Activated T-helper 1 cell treated with anti-CD3 and anti-CD28 coated beads, Interleukin-12 subunit alpha, Interleukin-12 subunit beta, Interleukin-2, Interleukin-4 antibody, amounts not matched to agents 30 ng/mL and 10 ng/mL and 1 ng/mL, durations not matched to agents 14 hours and 24 hours and 36 hours (primary cell): Measurements from ENCODE around the gene PSMB11. TPM values are rescaled to one million over a fixed set of nuclear protein-coding genes. Genes with fewer than 3 reads are reported as not detected.
A peak's percentile ranks its signal among the peaks of the same experiment; 100 is the strongest.

Experiments used
- DNase-seq: peaks from one replicate; pipeline ENCODE4 v3.0.0; 2021; ENCODE audit warnings: low spot score
- H3K27ac Mint-ChIP-seq: one replicate; pipeline ENCODE4 v1.8.0; 2021; ENCODE audit warnings: mild to moderate bottlenecking, mixed read lengths
- H3K27me3 Mint-ChIP-seq: one replicate; pipeline ENCODE4 v1.8.0; 2022; ENCODE audit warnings: mild to moderate bottlenecking, moderate library complexity, mixed read lengths; ENCODE audit not compliant: insufficient read depth
- H3K36me3 Mint-ChIP-seq: one replicate; pipeline ENCODE4 v1.8.0; 2021; ENCODE audit warnings: low read depth, mixed read lengths
- H3K4me1 Mint-ChIP-seq: one replicate; pipeline ENCODE4 v1.8.0; 2021; ENCODE audit warnings: low read depth, mixed read lengths
- H3K4me3 Mint-ChIP-seq: one replicate; pipeline ENCODE4 v1.8.0; 2021; ENCODE audit warnings: mild to moderate bottlenecking, moderate library complexity, mixed read lengths
- H3K9me3 Mint-ChIP-seq: one replicate; pipeline ENCODE4 v1.8.0; 2021; ENCODE audit warnings: mixed read lengths
- intact Hi-C: fragments of 100-400 bp; cut with micrococcal nuclease; formaldehyde crosslinking; loops from one replicate; pipeline ENCODE4 v1.15.1; 2024
- total RNA-seq: library from RNA; stranded (reverse); gene quantifications from 2 replicates; pipeline ENCODE4 v1.2.3, GENCODE V29; 2022

Gene PSMB11
- total RNA-seq, 1 donor from 2014 or later: not detected

- no peak overlapping the region for H3K27ac Mint-ChIP-seq
- intact Hi-C loops: no loop called here
- H3K36me3 Mint-ChIP-seq: peaks cover 32% of the 10 kb centered on the region
- no peak overlapping the region for H3K4me3 Mint-ChIP-seq
- no peak for DNase-seq
- no peaks in the 10 kb centered on the region for H3K27me3 Mint-ChIP-seq
- H3K4me1 Mint-ChIP-seq: peaks cover 42% of the 10 kb centered on the region
- no peaks in the 10 kb centered on the region for H3K9me3 Mint-ChIP-seq
Observed at GRCh38 chr14:23021889-23022442, 20.0 kb upstream of the PSMB11 start.

DNA sequence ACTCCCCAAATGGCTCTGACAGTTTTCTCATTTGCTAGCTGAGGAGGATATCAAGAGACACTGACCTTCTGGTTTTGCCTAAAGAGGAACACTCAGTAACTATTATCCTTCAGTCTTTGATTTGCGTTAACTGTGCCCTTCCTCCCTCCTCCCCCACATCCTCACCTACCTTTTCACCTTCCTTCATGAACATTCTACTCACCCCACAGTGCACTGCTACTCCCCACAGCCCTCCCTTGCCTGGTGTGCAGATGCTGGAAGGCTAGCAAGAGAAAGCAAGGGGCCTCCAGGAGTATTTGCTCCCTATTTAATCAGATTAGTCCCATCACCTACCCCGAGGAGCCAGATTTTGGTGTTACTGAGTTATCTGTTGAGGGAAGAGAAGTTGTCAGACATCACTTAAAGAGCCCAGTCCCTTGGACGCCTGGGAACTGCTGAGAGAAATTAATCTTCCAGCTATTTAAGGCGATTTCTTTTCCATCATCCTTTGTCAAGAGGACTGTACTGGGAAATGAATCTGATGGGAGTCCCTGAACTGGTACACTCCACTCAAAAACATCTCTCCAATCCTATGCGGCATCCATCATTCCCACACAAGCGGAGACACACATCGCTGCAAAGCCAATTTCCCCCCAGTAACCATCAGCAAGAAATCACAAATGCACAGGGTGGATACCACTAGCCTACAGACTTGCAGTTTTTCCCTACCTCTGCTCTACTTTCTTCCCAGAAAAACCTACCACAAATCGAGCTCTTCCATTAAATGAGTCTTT, 18.8 kb upstream of the PSMB11 start:
- Mint-ChIP-seq H3K27me3 (no peaks in the 10 kb centered on the region), H3K27ac (peak overlapping the region; percentile 40), H3K9me3 (no peaks in the 10 kb centered on the region), H3K36me3 (peaks cover 37% of the 10 kb centered on the region), H3K4me1 (peaks cover 50% of the 10 kb centered on the region), H3K4me3 (no peak overlapping the region)
- intact Hi-C loops: no loop called here
- DNase-seq: no peak

DNA sequence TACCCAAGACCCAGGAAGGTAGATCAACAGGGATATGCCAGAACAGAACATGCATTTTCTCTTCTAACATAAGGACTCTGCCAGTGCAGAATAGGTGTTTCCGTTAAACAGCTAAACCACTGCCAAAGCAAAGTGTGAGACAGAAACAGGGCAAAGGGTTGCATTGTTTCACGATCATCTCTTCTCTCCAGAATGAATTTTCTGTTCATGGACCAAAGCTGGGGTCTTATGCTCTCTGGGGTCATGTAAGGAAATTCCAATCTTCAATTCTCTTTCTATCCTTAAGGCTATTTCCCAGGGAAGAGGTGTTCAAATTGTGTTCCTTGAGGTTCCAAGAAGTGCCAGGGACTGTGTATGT, 18.2 kb upstream of the PSMB11 start:
- Mint-ChIP-seq H3K36me3 (peaks cover 40% of the 10 kb centered on the region), H3K4me3 (no peak overlapping the region), H3K27ac (no peak overlapping the region), H3K27me3 (no peaks in the 10 kb centered on the region), H3K4me1 (peaks cover 54% of the 10 kb centered on the region), H3K9me3 (no peaks in the 10 kb centered on the region)
- DNase-seq: no peak
- intact Hi-C loops: no loop called here

GRCh38 chr14:23024612-23025075, 17.4 kb upstream of the PSMB11 start:
- no peaks in the 10 kb centered on the region for H3K9me3 Mint-ChIP-seq
- DNase-seq: no peak
- H3K4me3 Mint-ChIP-seq: no peak overlapping the region
- peak overlapping the region; percentile 77 for H3K27ac Mint-ChIP-seq
- intact Hi-C loops: no loop called here
- no peaks in the 10 kb centered on the region for H3K27me3 Mint-ChIP-seq
- H3K36me3 Mint-ChIP-seq: peaks cover 47% of the 10 kb centered on the region
- peaks cover 62% of the 10 kb centered on the region for H3K4me1 Mint-ChIP-seq

GRCh38 chr14:23025151-23025814, 16.7 kb upstream of the PSMB11 start:
- Mint-ChIP-seq H3K27me3 (no peaks in the 10 kb centered on the region), H3K4me1 (peaks cover 62% of the 10 kb centered on the region), H3K36me3 (peaks cover 47% of the 10 kb centered on the region), H3K4me3 (peak overlapping the region; percentile 38), H3K9me3 (no peaks in the 10 kb centered on the region), H3K27ac (peak overlapping the region; percentile 77)
- no peak for DNase-seq
- intact Hi-C loops: no loop called here

DNA sequence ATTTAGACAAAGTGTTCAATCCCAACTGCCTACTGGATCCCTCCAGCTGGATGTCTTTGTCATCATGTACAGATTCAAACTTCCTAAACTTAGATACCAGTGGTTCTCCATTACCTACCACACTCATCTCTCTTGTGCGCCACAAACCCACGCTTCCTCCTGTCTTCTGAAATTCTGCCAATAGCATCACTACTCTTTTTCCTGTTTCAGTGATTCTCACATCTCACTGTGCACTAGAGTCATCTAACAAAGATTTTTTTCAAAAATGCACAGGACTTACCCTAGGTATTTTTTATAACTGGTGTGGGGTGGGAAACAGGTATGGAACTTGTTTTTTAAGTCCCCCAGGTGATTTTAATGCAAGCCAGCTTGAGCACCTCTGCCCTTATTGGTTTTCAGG, 13.2 kb upstream of the PSMB11 start:
- no peak for DNase-seq
- H3K9me3 Mint-ChIP-seq: no peaks in the 10 kb centered on the region
- peaks cover 59% of the 10 kb centered on the region for H3K4me1 Mint-ChIP-seq
- peak overlapping the region; percentile 40 for H3K27ac Mint-ChIP-seq
- peak overlapping the region; percentile 28 for H3K4me3 Mint-ChIP-seq
- intact Hi-C loops: loop anchor here (1.0 kb wide), 1 partner anchor 21 kb away; no protein-coding TSS in a partner anchor
- peaks cover 55% of the 10 kb centered on the region for H3K36me3 Mint-ChIP-seq
- H3K27me3 Mint-ChIP-seq: no peaks in the 10 kb centered on the region

- intact Hi-C loops: no loop called here
- H3K27me3 Mint-ChIP-seq: no peaks in the 10 kb centered on the region
- H3K36me3 Mint-ChIP-seq: peaks cover 45% of the 10 kb centered on the region
- H3K9me3 Mint-ChIP-seq: peaks cover 2% of the 10 kb centered on the region
- no peak for DNase-seq
- H3K27ac Mint-ChIP-seq: no peak overlapping the region
- H3K4me3 Mint-ChIP-seq: no peak overlapping the region
- peaks cover 49% of the 10 kb centered on the region for H3K4me1 Mint-ChIP-seq
Observed at GRCh38 chr14:23030936-23031335, 11.1 kb upstream of the PSMB11 start.

- Mint-ChIP-seq H3K27ac (peak overlapping the region; percentile 98), H3K36me3 (peaks cover 36% of the 10 kb centered on the region), H3K9me3 (peaks cover 2% of the 10 kb centered on the region), H3K4me1 (peaks cover 39% of the 10 kb centered on the region), H3K27me3 (no peaks in the 10 kb centered on the region), H3K4me3 (peak overlapping the region; percentile 98)
- intact Hi-C loops: no loop called here
- DNase-seq: no peak
Observed at GRCh38 chr14:23033251-23033727, 8.7 kb upstream of the PSMB11 start.

DNA sequence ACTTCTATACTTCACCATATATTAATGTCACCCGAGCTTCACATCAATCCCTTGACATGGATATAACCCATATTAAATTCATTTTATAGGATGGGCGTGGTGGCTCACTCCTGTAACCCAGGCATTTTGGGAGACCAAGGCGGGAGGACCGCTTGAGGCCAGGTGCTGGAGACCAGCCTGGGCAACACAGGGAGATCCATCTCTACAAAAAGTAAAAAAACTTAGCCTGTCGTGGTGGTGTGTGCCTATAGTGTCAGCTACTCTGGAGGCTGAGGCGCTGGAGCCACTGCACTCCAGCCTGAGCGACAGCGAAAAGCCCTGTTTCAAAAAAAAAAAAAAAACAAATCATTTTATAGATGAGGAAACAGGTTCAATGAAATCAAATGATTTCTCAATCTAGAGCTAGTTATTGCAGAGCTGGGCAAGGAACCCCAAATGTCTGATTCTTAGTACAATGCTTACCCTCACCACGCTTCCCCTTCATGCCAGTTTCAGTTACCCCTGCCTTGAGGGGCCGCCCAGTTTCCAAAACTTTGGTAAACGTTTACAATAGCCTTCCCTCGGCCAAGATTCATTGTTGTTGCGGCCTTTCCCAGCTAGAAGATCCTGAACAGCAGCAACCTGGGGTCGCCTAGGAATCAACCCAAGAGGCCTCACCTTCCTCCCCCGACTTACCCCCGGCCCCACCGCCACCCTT, 8.1 kb upstream of the PSMB11 start:
- peaks cover 32% of the 10 kb centered on the region for H3K36me3 Mint-ChIP-seq
- peaks cover 34% of the 10 kb centered on the region for H3K4me1 Mint-ChIP-seq
- H3K27me3 Mint-ChIP-seq: no peaks in the 10 kb centered on the region
- intact Hi-C loops: loop anchor here (1.0 to 2.0 kb wide), 8 partner anchors 22 to 287 kb away; partner anchors contain the start of genes ACIN1, AJUBA, C14orf119 and OXA1L
- no peak for DNase-seq
- H3K9me3 Mint-ChIP-seq: peaks cover 2% of the 10 kb centered on the region
- H3K4me3 Mint-ChIP-seq: peak overlapping the region; percentile 98
- H3K27ac Mint-ChIP-seq: peak overlapping the region; percentile 98

- peaks cover 28% of the 10 kb centered on the region for H3K4me1 Mint-ChIP-seq
- peak within 1 kb of the TSS; percentile 98 for H3K27ac Mint-ChIP-seq
- H3K27me3 Mint-ChIP-seq: peaks cover 2% of the 10 kb centered on the region
- peak; percentile 85 for DNase-seq
- peak within 1 kb of the TSS; percentile 98 for H3K4me3 Mint-ChIP-seq
- H3K9me3 Mint-ChIP-seq: peaks cover 2% of the 10 kb centered on the region
- intact Hi-C loops: loop anchor here (1.0 to 2.0 kb wide), 11 partner anchors 22 to 287 kb away; partner anchors contain the start of genes ACIN1, AJUBA, C14orf119 and HAUS4
- peaks cover 27% of the 10 kb centered on the region for H3K36me3 Mint-ChIP-seq
Observed at GRCh38 chr14:23034498-23035302, 7.3 kb upstream of the PSMB11 start, which contains the start of gene PSMB5. TSS of gene PSMB5 (minus strand) at chr14:23034900. CDS start at chr14:23034881, 19 bp downstream.

DNA sequence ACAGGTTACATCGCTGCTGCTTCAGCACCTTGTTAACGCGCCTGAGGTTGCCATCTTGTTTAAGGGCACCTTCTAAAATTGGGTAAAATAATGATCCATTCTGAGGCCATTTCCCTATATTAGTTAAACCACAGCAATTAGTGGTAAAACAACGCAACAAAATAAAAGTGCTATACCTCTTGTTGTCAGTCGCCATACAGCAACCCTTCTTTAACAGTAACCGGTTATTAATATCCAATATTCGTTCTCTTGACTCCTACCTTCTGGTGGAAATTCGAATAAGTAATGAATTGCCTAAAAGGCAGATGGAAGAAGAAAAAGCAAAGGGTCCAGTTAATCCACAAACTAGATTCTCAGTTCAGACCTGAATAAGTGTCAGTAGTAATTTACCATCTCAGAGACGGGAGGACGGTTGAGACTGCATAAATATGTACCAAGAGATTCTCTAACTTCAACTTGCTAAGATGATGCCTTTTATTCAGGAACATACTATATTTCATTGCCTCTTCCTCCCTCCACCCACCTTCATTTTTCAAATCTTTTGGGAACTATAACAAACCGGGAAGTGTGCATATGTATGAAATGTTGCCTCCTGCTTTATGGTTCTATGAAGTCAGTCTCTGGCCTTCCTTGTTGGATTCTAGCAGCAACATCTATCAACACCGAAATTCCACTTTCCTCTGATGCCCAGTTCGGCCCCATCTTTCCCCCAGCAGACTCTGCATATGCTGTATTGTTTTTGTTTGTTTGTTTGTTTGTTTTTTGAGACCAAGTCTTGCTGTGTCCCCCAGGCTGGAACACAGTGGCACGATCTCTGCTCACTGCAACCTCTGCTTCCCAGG, 6.5 kb upstream of the PSMB11 start:
- no peak for DNase-seq
- Mint-ChIP-seq H3K4me3 (peak overlapping the region; percentile 98), H3K4me1 (peaks cover 28% of the 10 kb centered on the region), H3K9me3 (peaks cover 2% of the 10 kb centered on the region), H3K27me3 (peaks cover 2% of the 10 kb centered on the region), H3K27ac (peak overlapping the region; percentile 98), H3K36me3 (peaks cover 27% of the 10 kb centered on the region)
- intact Hi-C loops: loop anchor here (1.0 to 2.0 kb wide), 4 partner anchors 28 to 269 kb away; partner anchors contain the start of genes HAUS4 and OXA1L
